Vein endothelial cell (primary cell): ENCODE results near the gene SH2D3C. TPM values are rescaled to one million over a fixed set of nuclear protein-coding genes. Genes with fewer than 3 reads are reported as not detected.

Experiments
- total RNA-seq: library from RNA; depleted of rRNA; stranded (reverse); fragments of >200 nt; gene quantifications from 2 replicates; pipeline ENCODE4 v1.2.3, GENCODE V29; 2012

The SH2D3C gene, protein sequence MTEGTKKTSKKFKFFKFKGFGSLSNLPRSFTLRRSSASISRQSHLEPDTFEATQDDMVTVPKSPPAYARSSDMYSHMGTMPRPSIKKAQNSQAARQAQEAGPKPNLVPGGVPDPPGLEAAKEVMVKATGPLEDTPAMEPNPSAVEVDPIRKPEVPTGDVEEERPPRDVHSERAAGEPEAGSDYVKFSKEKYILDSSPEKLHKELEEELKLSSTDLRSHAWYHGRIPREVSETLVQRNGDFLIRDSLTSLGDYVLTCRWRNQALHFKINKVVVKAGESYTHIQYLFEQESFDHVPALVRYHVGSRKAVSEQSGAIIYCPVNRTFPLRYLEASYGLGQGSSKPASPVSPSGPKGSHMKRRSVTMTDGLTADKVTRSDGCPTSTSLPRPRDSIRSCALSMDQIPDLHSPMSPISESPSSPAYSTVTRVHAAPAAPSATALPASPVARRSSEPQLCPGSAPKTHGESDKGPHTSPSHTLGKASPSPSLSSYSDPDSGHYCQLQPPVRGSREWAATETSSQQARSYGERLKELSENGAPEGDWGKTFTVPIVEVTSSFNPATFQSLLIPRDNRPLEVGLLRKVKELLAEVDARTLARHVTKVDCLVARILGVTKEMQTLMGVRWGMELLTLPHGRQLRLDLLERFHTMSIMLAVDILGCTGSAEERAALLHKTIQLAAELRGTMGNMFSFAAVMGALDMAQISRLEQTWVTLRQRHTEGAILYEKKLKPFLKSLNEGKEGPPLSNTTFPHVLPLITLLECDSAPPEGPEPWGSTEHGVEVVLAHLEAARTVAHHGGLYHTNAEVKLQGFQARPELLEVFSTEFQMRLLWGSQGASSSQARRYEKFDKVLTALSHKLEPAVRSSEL
- total RNA-seq, result 71.9 and 85.9 TPM in 2 replicates

GRCh38 chr9:127778280-127779135, at the start of gene SH2D3C:
SH2D3C (minus strand) TSS chr9:127778666; CDS start chr9:127778627, 39 bp downstream.

GRCh38 chr9:127802576-127803443, 24.3 kb upstream of the SH2D3C start, which contains the start of gene FPGS:
FPGS (plus strand) TSS chr9:127802882; CDS start chr9:127802925, 43 bp downstream.

DNA sequence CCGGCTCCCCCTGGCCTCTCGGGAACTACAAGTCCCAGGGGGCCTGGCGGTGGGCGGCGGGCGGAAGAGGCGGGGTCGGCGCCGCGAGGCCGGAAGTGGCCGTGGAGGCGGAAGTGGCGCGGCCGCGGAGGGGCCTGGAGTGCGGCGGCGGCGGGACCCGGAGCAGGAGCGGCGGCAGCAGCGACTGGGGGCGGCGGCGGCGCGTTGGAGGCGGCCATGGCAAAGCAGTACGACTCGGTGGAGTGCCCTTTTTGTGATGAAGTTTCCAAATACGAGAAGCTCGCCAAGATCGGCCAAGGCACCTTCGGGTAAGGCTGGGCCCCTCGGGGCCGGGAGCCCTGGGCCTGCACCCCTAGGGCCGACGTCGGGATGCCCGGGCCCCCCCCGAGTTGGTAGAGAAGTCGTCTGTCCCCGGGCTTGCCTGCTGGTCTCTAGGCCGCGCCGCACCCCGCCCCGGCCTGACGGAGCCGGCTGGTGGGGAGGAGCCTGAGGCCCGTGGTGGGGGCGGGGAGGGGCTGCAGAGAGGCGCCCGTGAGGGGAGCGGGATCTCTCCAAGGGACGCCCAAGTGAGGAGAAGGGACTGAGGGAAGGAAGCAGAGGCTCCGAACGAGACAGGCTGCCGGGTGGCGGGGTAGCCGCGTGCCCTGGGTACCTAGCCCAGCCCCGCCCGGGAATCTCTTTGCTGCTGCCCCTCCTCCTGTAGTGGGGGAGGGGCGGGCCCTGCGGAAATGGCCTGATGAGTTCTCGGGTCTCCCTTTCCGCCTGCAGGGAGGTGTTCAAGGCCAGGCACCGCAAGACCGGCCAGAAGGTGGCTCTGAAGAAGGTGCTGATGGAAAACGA, 7.7 kb upstream of the SH2D3C start, which contains the start of gene CDK9:
CDK9 (plus strand) TSS at position 102 of the 840 bp plus-strand sequence; CDS start at position 217, 115 bp downstream.

GRCh38 chr9:127734747-127735529, 43.5 kb downstream of the SH2D3C start, which contains the start of gene TOR2A:
TOR2A (minus strand) TSS chr9:127735294; CDS start chr9:127735270, 24 bp downstream.

DNA sequence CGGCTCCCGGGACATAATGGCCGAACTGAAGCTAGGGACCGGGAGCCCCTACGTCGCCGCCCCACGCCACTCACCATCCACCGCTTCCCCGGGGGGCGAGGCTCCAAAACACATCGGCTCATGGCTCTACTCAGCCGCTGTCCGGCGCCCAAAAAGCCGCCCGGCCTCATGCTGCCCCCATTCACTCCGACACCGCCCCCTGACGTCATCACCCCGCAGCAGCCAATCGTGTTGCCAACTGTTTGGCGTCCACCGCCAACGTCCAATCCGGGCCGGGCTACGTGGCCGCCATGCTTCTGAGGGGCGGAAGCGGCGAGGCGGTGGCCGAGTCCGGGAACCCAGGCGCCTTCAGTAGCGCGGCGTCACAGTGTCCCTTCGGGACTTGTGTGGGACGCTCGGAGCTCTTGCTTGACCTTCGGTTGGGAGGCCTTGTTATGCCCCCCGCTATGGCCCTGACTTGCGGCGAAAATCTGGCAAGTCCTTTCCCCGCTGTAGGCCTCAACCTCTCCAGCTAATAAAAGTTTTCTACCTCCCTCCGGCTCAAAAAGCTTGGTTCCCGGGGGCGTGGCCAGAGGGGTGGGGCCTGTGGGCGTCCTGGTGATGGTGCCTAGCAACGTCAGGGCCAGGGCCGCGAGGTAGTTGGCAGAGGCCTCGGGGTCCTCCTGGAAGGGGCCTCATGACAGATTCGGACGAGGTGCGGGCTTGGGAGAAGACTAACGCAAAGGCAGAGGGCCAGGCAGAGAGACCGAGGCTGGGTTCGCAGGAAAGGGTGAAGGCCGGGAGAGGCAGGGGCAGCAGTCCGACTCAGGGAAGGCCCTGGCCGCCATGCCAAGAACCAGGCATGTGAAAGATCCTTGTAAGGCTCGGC, 62.8 kb downstream of the SH2D3C start, which contains the start of the genes PTRH1 and TTC16:
PTRH1 (minus strand) TSS at position 194 of the 868 bp plus-strand sequence; CDS start at position 170, 24 bp downstream.
TTC16 (plus strand) TSS at position 610 of the 868 bp plus-strand sequence; CDS start at position 677, 67 bp downstream.

GRCh38 chr9:127706836-127707241, 71.6 kb downstream of the SH2D3C start, which contains the start of gene CFAP157:
CFAP157 (plus strand) TSS chr9:127706988; CDS start chr9:127707032, 44 bp downstream.

Other genes starting within 250 kb of the SH2D3C start
- 13.4 and 35.3 TPM in 2 replicates for gene STXBP1, start 166.4 kb downstream of the SH2D3C start, total RNA-seq
- not detected in 2 replicates for gene CFAP157, start 71.7 kb downstream of the SH2D3C start, total RNA-seq
- gene PTRH1, start 63.0 kb downstream of the SH2D3C start, total RNA-seq, result 22.8 and 24.2 TPM in 2 replicates
- gene TTC16, start 62.6 kb downstream of the SH2D3C start, total RNA-seq, result not detected in 2 replicates
- gene TOR2A, start 43.4 kb downstream of the SH2D3C start, total RNA-seq, result 9.1 and 9.2 TPM in 2 replicates
- 110 and 120 TPM in 2 replicates for gene CDK9, start 7.4 kb upstream of the SH2D3C start, total RNA-seq
- 103 and 117 TPM in 2 replicates for gene FPGS, start 24.2 kb upstream of the SH2D3C start, total RNA-seq
- gene ENG, start 76.0 kb upstream of the SH2D3C start, total RNA-seq, result 209 and 301 TPM in 2 replicates
- gene AK1, start 99.0 kb upstream of the SH2D3C start, total RNA-seq, result 66.9 and 72.8 TPM in 2 replicates
- 46.1 and 53.2 TPM in 2 replicates for gene ST6GALNAC6, start 120.9 kb upstream of the SH2D3C start, total RNA-seq
- gene ST6GALNAC4, start 138.4 kb upstream of the SH2D3C start, total RNA-seq, result 75.8 and 85.3 TPM in 2 replicates
- gene PIP5KL1, start 152.1 kb upstream of the SH2D3C start, total RNA-seq, result 0.29 and 0.65 TPM in 2 replicates
- gene DPM2, start 159.2 kb upstream of the SH2D3C start, total RNA-seq, result 15.7 and 19.6 TPM in 2 replicates
- gene EEIG1, start 202.3 kb upstream of the SH2D3C start, total RNA-seq, result 10.6 and 12.1 TPM in 2 replicates